SJCRH30 (cell line): ENCODE measurements around the gene RAB40C. TPM values are rescaled to one million over a fixed set of nuclear protein-coding genes. Genes with fewer than 3 reads are reported as not detected.
A peak's percentile ranks its signal among the peaks of the same experiment; 100 is the strongest.
"Not testable (repeated sequence)": the region's sequence is repeated elsewhere in the genome, so short reads cannot be mapped to it uniquely, and the experiment has no call there.

Source experiments
- DNase-seq, 2 experiments: peaks; one replicate each; pipeline ENCODE4 v3.0.0-alpha.2; 2015 to 2020
- H3K27ac ChIP-seq: fragments of 250-450 bp; sonication (Bioruptor Pico); 2 replicates; pipeline ENCODE4 v1.5.1; 2020; ENCODE audit warnings: mild to moderate bottlenecking, moderate library complexity
- H3K27me3 ChIP-seq: fragments of 250-450 bp; sonication (Bioruptor Pico); 2 replicates; pipeline ENCODE4 v1.5.1; 2020; ENCODE audit warnings: mild to moderate bottlenecking, moderate library complexity
- H3K36me3 ChIP-seq: fragments of 250-450 bp; sonication (Bioruptor Pico); 2 replicates; pipeline ENCODE4 v1.5.1; 2020; ENCODE audit warnings: mild to moderate bottlenecking, moderate library complexity
- H3K4me1 ChIP-seq: fragments of 250-450 bp; sonication (Bioruptor Pico); 2 replicates; pipeline ENCODE4 v1.5.1; 2020; ENCODE audit warnings: mild to moderate bottlenecking, moderate library complexity
- H3K4me3 ChIP-seq: fragments of 250-450 bp; sonication (Bioruptor Pico); 2 replicates; pipeline ENCODE4 v1.5.1; 2020; ENCODE audit warnings: mild to moderate bottlenecking, moderate library complexity
- H3K9me3 ChIP-seq: fragments of 250-450 bp; sonication (Bioruptor Pico); replicated peaks from 2 replicates; pipeline ENCODE4 v1.5.1; 2020; ENCODE audit warnings: mild to moderate bottlenecking, moderate library complexity
- total RNA-seq: library from RNA; depleted of rRNA; stranded (reverse); fragments of >200 nt; shearing (Covaris generic); gene quantifications from 2 replicates; pipeline ENCODE4 v1.2.3, GENCODE V29; 2014

RAB40C gene
- total RNA-seq, 1 experiment from 2014 or later = 14.4 TPM

GRCh38 chr16:588639-588888, 1.3 kb upstream of the RAB40C start:
- Histone ChIP-seq H3K9me3 (no peaks in the 10 kb centered on the region), H3K27me3 (no peaks in the 10 kb centered on the region), H3K4me3 (peak overlapping the region; percentile 98), H3K36me3 (no peaks in the 10 kb centered on the region), H3K4me1 (no peaks in the 10 kb centered on the region), H3K27ac (peak overlapping the region; percentile 8; the same call in 1 of the 2 replicates)
- DNase-seq = peak; percentile 54 to 57

GRCh38 chr16:588889-589657, 793 bp upstream of the RAB40C start:
- H3K36me3 ChIP-seq = no peaks in the 10 kb centered on the region
- no peaks in the 10 kb centered on the region for H3K27me3 ChIP-seq
- H3K4me1 ChIP-seq = no peaks in the 10 kb centered on the region
- peak overlapping the region; percentile 98 for H3K4me3 ChIP-seq
- peak overlapping the region; percentile 88 for H3K27ac ChIP-seq
- H3K9me3 ChIP-seq = no peaks in the 10 kb centered on the region
- DNase-seq = peak; percentile 96

GRCh38 chr16:590188-590814, 435 bp downstream of the RAB40C start:
- Histone ChIP-seq H3K27me3 (no peaks in the 10 kb centered on the region), H3K27ac (no peak overlapping the region), H3K4me3 (peak overlapping the region; percentile 74), H3K36me3 (no peaks in the 10 kb centered on the region), H3K4me1 (no peaks in the 10 kb centered on the region), H3K9me3 (no peaks in the 10 kb centered on the region)
- DNase-seq = no peak

GRCh38 chr16:590815-591200, 942 bp downstream of the RAB40C start:
- H3K36me3 ChIP-seq = no peaks in the 10 kb centered on the region
- H3K4me1 ChIP-seq = no peaks in the 10 kb centered on the region
- H3K9me3 ChIP-seq = no peaks in the 10 kb centered on the region
- peak overlapping the region; percentile 74 for H3K4me3 ChIP-seq
- H3K27me3 ChIP-seq = no peaks in the 10 kb centered on the region
- DNase-seq = no peak
- no peak overlapping the region for H3K27ac ChIP-seq

- Histone ChIP-seq H3K27ac (no peak overlapping the region), H3K4me1 (no peaks in the 10 kb centered on the region), H3K27me3 (no peaks in the 10 kb centered on the region), H3K36me3 (no peaks in the 10 kb centered on the region), H3K9me3 (no peaks in the 10 kb centered on the region), H3K4me3 (no peak overlapping the region)
- DNase-seq = no peak
Measured at GRCh38 chr16:591231-591630, 1.4 kb downstream of the RAB40C start.

- Histone ChIP-seq H3K27me3 (no peaks in the 10 kb centered on the region), H3K27ac (no peak overlapping the region), H3K4me3 (no peak overlapping the region), H3K9me3 (no peaks in the 10 kb centered on the region), H3K36me3 (no peaks in the 10 kb centered on the region), H3K4me1 (no peaks in the 10 kb centered on the region)
- DNase-seq = no peak
Measured at GRCh38 chr16:591892-592517, 2.1 kb downstream of the RAB40C start.

GRCh38 chr16:592518-593306, 2.8 kb downstream of the RAB40C start:
- Histone ChIP-seq H3K27me3 (no peaks in the 10 kb centered on the region), H3K27ac (no peak overlapping the region), H3K4me3 (no peak overlapping the region), H3K36me3 (no peaks in the 10 kb centered on the region), H3K9me3 (no peaks in the 10 kb centered on the region), H3K4me1 (no peaks in the 10 kb centered on the region)
- DNase-seq = no peak

- Histone ChIP-seq H3K27ac (no peak overlapping the region), H3K27me3 (no peaks in the 10 kb centered on the region), H3K4me3 (no peak overlapping the region), H3K4me1 (no peaks in the 10 kb centered on the region), H3K36me3 (no peaks in the 10 kb centered on the region), H3K9me3 (no peaks in the 10 kb centered on the region)
- no peak for DNase-seq
Measured at GRCh38 chr16:593406-593805, 3.5 kb downstream of the RAB40C start.

GRCh38 chr16:593807-594206, 3.9 kb downstream of the RAB40C start:
- Histone ChIP-seq H3K36me3 (no peaks in the 10 kb centered on the region), H3K27ac (no peak overlapping the region), H3K9me3 (no peaks in the 10 kb centered on the region), H3K4me3 (no peak overlapping the region), H3K4me1 (no peaks in the 10 kb centered on the region), H3K27me3 (no peaks in the 10 kb centered on the region)
- DNase-seq = no peak

GRCh38 chr16:595094-595528, 5.2 kb downstream of the RAB40C start:
- no peak overlapping the region for H3K4me3 ChIP-seq
- H3K9me3 ChIP-seq = no peaks in the 10 kb centered on the region
- no peaks in the 10 kb centered on the region for H3K36me3 ChIP-seq
- no peaks in the 10 kb centered on the region for H3K27me3 ChIP-seq
- H3K27ac ChIP-seq = no peak overlapping the region
- no peak for DNase-seq
- no peaks in the 10 kb centered on the region for H3K4me1 ChIP-seq

- Histone ChIP-seq H3K27ac (no peak overlapping the region), H3K9me3 (no peaks in the 10 kb centered on the region), H3K36me3 (no peaks in the 10 kb centered on the region), H3K27me3 (no peaks in the 10 kb centered on the region), H3K4me3 (no peak overlapping the region), H3K4me1 (no peaks in the 10 kb centered on the region)
- no peak for DNase-seq
Measured at GRCh38 chr16:595942-596735, 6.3 kb downstream of the RAB40C start.

- Histone ChIP-seq H3K27me3 (no peaks in the 10 kb centered on the region), H3K27ac (no peak overlapping the region), H3K4me3 (no peak overlapping the region), H3K36me3 (no peaks in the 10 kb centered on the region), H3K4me1 (no peaks in the 10 kb centered on the region), H3K9me3 (no peaks in the 10 kb centered on the region)
- no peak for DNase-seq
Measured at GRCh38 chr16:596736-597060, 6.8 kb downstream of the RAB40C start.

- not testable (repeated sequence) for H3K27me3 ChIP-seq, H3K4me1 ChIP-seq, H3K4me3 ChIP-seq, DNase-seq, H3K9me3 ChIP-seq, H3K27ac ChIP-seq, H3K36me3 ChIP-seq
Measured at GRCh38 chr16:597655-598054, 7.8 kb downstream of the RAB40C start.

- Histone ChIP-seq H3K27me3 (no peaks in the 10 kb centered on the region), H3K9me3 (no peaks in the 10 kb centered on the region), H3K27ac (no peak overlapping the region), H3K4me3 (no peak overlapping the region), H3K36me3 (no peaks in the 10 kb centered on the region), H3K4me1 (no peaks in the 10 kb centered on the region)
- no peak for DNase-seq
Measured at GRCh38 chr16:598823-599739, 9.2 kb downstream of the RAB40C start.
